H1 (cell line): ENCODE results near the gene GALNTL6. TPM values are rescaled to one million over a fixed set of nuclear protein-coding genes. Genes with fewer than 3 reads are reported as not detected.

Experiments used
- CTCF ChIA-PET: fragments of 300-600 bp; sonication (Branson Sonifier 250); formaldehyde crosslinking; loops from one replicate; lab custom pipeline; 2021; ENCODE audit not compliant: partially characterized antibody; lab: Charles Lee
- POLR2A ChIA-PET: fragments of 300-600 bp; sonication (Branson Sonifier 250); formaldehyde crosslinking; loops from one replicate; lab custom pipeline; 2021; ENCODE audit warnings: inconsistent platforms; ENCODE audit not compliant: partially characterized antibody; lab: Charles Lee
- DNase-seq, 2 experiments: peaks; one replicate each; pipeline versions ENCODE4 v3.0.0 to v3.0.0-alpha.2; 2010 to 2022; ENCODE audit warnings: low spot score in 2 of 2, low read depth in 1 of 2, mixed read lengths in 1 of 2
- FAIRE-seq: peaks from 2 replicates; lab custom pipeline; 2011; peaks lifted over from hg19 to GRCh38; lab: Jason Lieb, UNC
- H2AFZ ChIP-seq: 2 replicates; pipeline ENCODE4 v1.8.1; 2012; ENCODE audit warnings: low read length, inconsistent platforms
- H2AK5ac ChIP-seq: 2 replicates; pipeline ENCODE4 v1.6.1; 2013; ENCODE audit warnings: low read depth, low read length
- H2BK120ac ChIP-seq: replicated peaks from 2 replicates; pipeline ENCODE3; 2013; ENCODE audit warnings: low read depth, low read length, inconsistent platforms
- H2BK12ac ChIP-seq: 2 replicates; pipeline ENCODE4 v1.6.1; 2013; ENCODE audit warnings: low read depth, low read length
- H2BK15ac ChIP-seq: 2 replicates; pipeline ENCODE4 v1.6.1; 2013; ENCODE audit warnings: low read length
- H2BK20ac ChIP-seq: 2 replicates; pipeline ENCODE4 v1.6.1; 2013; ENCODE audit warnings: low read length
- H2BK5ac ChIP-seq: 2 replicates; pipeline ENCODE4 v1.6.1; 2013; ENCODE audit warnings: low read depth, low read length
- H3K14ac ChIP-seq: 2 replicates; pipeline ENCODE4 v1.6.1; 2013; ENCODE audit warnings: inconsistent platforms; ENCODE audit not compliant: insufficient read length
- H3K18ac ChIP-seq: 2 replicates; pipeline ENCODE4 v1.6.1; 2013; ENCODE audit warnings: low read length; ENCODE audit errors: extremely low read depth
- H3K23ac ChIP-seq: 2 replicates; pipeline ENCODE4 v1.6.1; 2013; ENCODE audit warnings: inconsistent platforms; ENCODE audit not compliant: insufficient read length
- H3K23me2 ChIP-seq: 2 replicates; pipeline ENCODE4 v1.6.1; 2013; ENCODE audit warnings: low read depth, low read length
- H3K27ac ChIP-seq: 2 replicates; pipeline ENCODE4 v1.6.1; 2011; ENCODE audit warnings: low read depth, low read length, inconsistent platforms
- H3K27me3 ChIP-seq, 4 experiments: replicated peaks in 1 of 4; 1 replicate in 1 of 4; 2 replicates in 3 of 4; pipeline versions ENCODE4 v1.6.1 to v1.8.1; 2011 to 2013; ENCODE audit warnings: low read length in 3 of 4, mild to moderate bottlenecking in 3 of 4, inconsistent platforms in 2 of 4, mixed read lengths in 2 of 4, moderate library complexity in 1 of 4; ENCODE audit not compliant: control insufficient read depth in 3 of 4, insufficient read depth in 3 of 4; ENCODE audit errors: extremely low read depth in 1 of 4
- H3K36me3 ChIP-seq, 4 experiments: 2 replicates each; pipeline versions ENCODE4 v1.6.1 to v1.8.1; 2011 to 2013; ENCODE audit warnings: mild to moderate bottlenecking in 4 of 4, low read length in 3 of 4, moderate library complexity in 2 of 4, control low read depth in 1 of 4, inconsistent platforms in 1 of 4; ENCODE audit not compliant: insufficient read depth in 4 of 4, control insufficient read depth in 2 of 4
- H3K4ac ChIP-seq: replicated peaks from 2 replicates; pipeline ENCODE3; 2013; ENCODE audit warnings: low read length, low read depth, mixed read lengths, inconsistent platforms; ENCODE audit not compliant: insufficient read length
- H3K4me1 ChIP-seq, 4 experiments: replicated peaks in 1 of 4; 1 replicate in 1 of 4; 2 replicates in 3 of 4; pipeline versions ENCODE4 v1.6.1 to v1.8.1; 2011 to 2013; ENCODE audit warnings: low read length in 3 of 4, inconsistent platforms in 2 of 4, mixed read lengths in 1 of 4; ENCODE audit not compliant: insufficient read depth in 4 of 4, control insufficient read depth in 3 of 4
- H3K4me2 ChIP-seq, 2 experiments: 2 replicates each; pipeline versions ENCODE4 v1.6.1 to v1.8.1; 2011 to 2013; ENCODE audit warnings: low read depth in 2 of 2, low read length in 2 of 2, control low read depth in 1 of 2, inconsistent platforms in 1 of 2, mild to moderate bottlenecking in 1 of 2; ENCODE audit not compliant: insufficient read depth in 1 of 2
- H3K4me3 ChIP-seq, 4 experiments: fragments of 200-600, 300-600 bp in 1 of 4; sonication (generic), shearing (Covaris generic), sonication (Bioruptor Twin) in 1 of 4; 2 replicates each; pipeline versions ENCODE4 v1.5.1 to v1.8.1; 2011 to 2016; ENCODE audit warnings: low read length in 4 of 4, low read depth in 3 of 4, control low read depth in 2 of 4, inconsistent platforms in 2 of 4, mild to moderate bottlenecking in 2 of 4, mixed read lengths in 1 of 4, moderate library complexity in 1 of 4; ENCODE audit not compliant: insufficient read depth in 2 of 4; ENCODE audit errors: extremely low read depth in 1 of 4
- H3K56ac ChIP-seq: replicated peaks from 2 replicates; pipeline ENCODE3; 2013; ENCODE audit warnings: low read depth, mild to moderate bottlenecking, mixed read lengths, low read length, inconsistent platforms; ENCODE audit not compliant: insufficient read length
- H3K79me1 ChIP-seq: 2 replicates; pipeline ENCODE4 v1.6.1; 2013; ENCODE audit warnings: low read depth, low read length, control low read depth
- H3K79me2 ChIP-seq, 2 experiments: 2 replicates each; pipeline versions ENCODE4 v1.6.1 to v1.8.1; 2012 to 2013; ENCODE audit warnings: low read length in 2 of 2, mild to moderate bottlenecking in 2 of 2, inconsistent platforms in 1 of 2; ENCODE audit not compliant: insufficient read depth in 2 of 2, control insufficient read depth in 1 of 2
- H3K9ac ChIP-seq, 4 experiments: replicated peaks in 1 of 4; 1 replicate in 1 of 4; 2 replicates in 3 of 4; pipeline versions ENCODE4 v1.6.1 to v1.8.1; 2011 to 2013; ENCODE audit warnings: low read depth in 3 of 4, low read length in 3 of 4, control low read depth in 2 of 4, mild to moderate bottlenecking in 2 of 4, moderate library complexity in 2 of 4, inconsistent platforms in 1 of 4; ENCODE audit errors: extremely low read depth in 1 of 4
- H3K9me3 ChIP-seq, 2 experiments: 2 replicates each; pipeline versions ENCODE4 v1.6.1 to v1.8.1; 2012 to 2013; ENCODE audit warnings: mild to moderate bottlenecking in 2 of 2, moderate library complexity in 2 of 2, control low read depth in 1 of 2, inconsistent platforms in 1 of 2, low read depth in 1 of 2, low read length in 1 of 2, mixed read lengths in 1 of 2; ENCODE audit not compliant: insufficient read depth in 2 of 2
- H4K20me1 ChIP-seq, 2 experiments: replicated peaks in 1 of 2; 2 replicates each; pipeline versions ENCODE3 to v1.8.1; 2011 to 2013; ENCODE audit warnings: inconsistent platforms in 2 of 2, low read length in 2 of 2, mild to moderate bottlenecking in 1 of 2; ENCODE audit not compliant: insufficient read depth in 2 of 2, control insufficient read depth in 1 of 2
- H4K5ac ChIP-seq: 2 replicates; pipeline ENCODE4 v1.6.1; 2013; ENCODE audit warnings: low read length, low read depth, mixed read lengths, inconsistent platforms; ENCODE audit not compliant: insufficient read length
- H4K8ac ChIP-seq: 2 replicates; pipeline ENCODE4 v1.8.0; 2013; ENCODE audit warnings: mild to moderate bottlenecking, moderate library complexity, low read length, inconsistent platforms; ENCODE audit not compliant: insufficient read depth; ENCODE audit errors: extremely low read depth
- H4K91ac ChIP-seq: replicated peaks from 2 replicates; pipeline ENCODE3; 2013; ENCODE audit warnings: low read length, mixed read lengths, inconsistent platforms; ENCODE audit not compliant: insufficient read length
- ASH2L ChIP-seq: fragments of 200-600, 300-600 bp; sonication (generic); IDR thresholded peaks from one replicate; pipeline ENCODE4 v1.7.1; 2017; ENCODE audit warnings: low read length
- BCL11A ChIP-seq, 2 experiments: IDR thresholded peaks; one replicate each; pipeline ENCODE4 v1.6.1; 2011; ENCODE audit warnings: low read depth in 2 of 2, low read length in 2 of 2, mild to moderate bottlenecking in 2 of 2
- CTBP2 ChIP-seq: IDR thresholded peaks from 2 replicates; pipeline ENCODE4 v1.7.0; 2011; ENCODE audit warnings: borderline replicate concordance, mild to moderate bottlenecking, moderate library complexity, mixed read lengths, low read length; ENCODE audit not compliant: insufficient read depth, insufficient read length
- HDAC2 ChIP-seq, 2 experiments: fragments of 300-600 bp in 1 of 2; sonication (generic) in 1 of 2; IDR thresholded peaks; 2 replicates each; pipeline ENCODE4 v1.6.1; 2011 to 2012; ENCODE audit warnings: low read depth in 2 of 2, low read length in 2 of 2, mild to moderate bottlenecking in 2 of 2, moderate library complexity in 2 of 2, borderline replicate concordance in 1 of 2, inconsistent platforms in 1 of 2
- KDM1A ChIP-seq: fragments of 200-600, 300-600 bp; sonication (generic); IDR thresholded peaks from 2 replicates; pipeline ENCODE4 v1.7.1; 2016; ENCODE audit warnings: mild to moderate bottlenecking, low read length, borderline replicate concordance
- RAD21 ChIP-seq, 2 experiments: IDR thresholded peaks in 1 of 2; conservative IDR thresholded peaks in 1 of 2; 2 replicates each; pipeline ENCODE4 v1.6.1; 2011; ENCODE audit warnings: low read depth in 2 of 2, low read length in 2 of 2, improper control_type of control experiment in 1 of 2, inconsistent platforms in 1 of 2, mild to moderate bottlenecking in 1 of 2, moderate library complexity in 1 of 2
- RBBP5 ChIP-seq: IDR thresholded peaks from 2 replicates; pipeline ENCODE4 v1.7.1; 2012; ENCODE audit warnings: low read depth, mild to moderate bottlenecking, inconsistent platforms, low read length, moderate library complexity, borderline replicate concordance
- SIRT6 ChIP-seq: IDR thresholded peaks from one replicate; pipeline ENCODE4 v1.7.1; 2012; ENCODE audit warnings: low read length, inconsistent platforms
- SP1 ChIP-seq: IDR thresholded peaks from 2 replicates; pipeline ENCODE4 v1.6.1; 2011; ENCODE audit warnings: low read depth, low read length
- SRF ChIP-seq: IDR thresholded peaks from 2 replicates; pipeline ENCODE4 v1.6.1; 2011; ENCODE audit warnings: mild to moderate bottlenecking, low read depth, low read length, moderate library complexity
- SUZ12 ChIP-seq: fragments of 200-600 bp; sonication (generic); IDR thresholded peaks from 2 replicates; pipeline ENCODE4 v1.6.1; 2012; ENCODE audit warnings: mild to moderate bottlenecking, inconsistent platforms, low read length, moderate library complexity, mixed read lengths
- TEAD4 ChIP-seq: IDR thresholded peaks from 2 replicates; pipeline ENCODE4 v1.6.1; 2012; ENCODE audit warnings: low read depth, low read length, inconsistent platforms, mixed read lengths
- YY1 ChIP-seq: IDR thresholded peaks from 2 replicates; pipeline ENCODE4 v1.6.1; 2011; ENCODE audit warnings: low read depth, mild to moderate bottlenecking, low read length
- WGBS, 2 experiments: shearing (Covaris generic) in 1 of 2; methylation state at CpG; one replicate each; pipeline versions ENCODE4 v1.1.6 to v1.1.7; 2013 to 2015; ENCODE audit warnings: low lambda C conversion rate in 2 of 2, mixed read lengths in 2 of 2, inconsistent platforms in 1 of 2, low coverage in 1 of 2, missing lambda C conversion rate in 1 of 2; ENCODE audit not compliant: insufficient replicate concordance in 2 of 2, insufficient coverage in 1 of 2, insufficient read length in 1 of 2; ENCODE audit errors: extremely low coverage in 1 of 2, missing lambda C conversion rate in 1 of 2; 5-methylcytosine and 5-hydroxymethylcytosine counted together
- polyA plus RNA-seq, 7 experiments: library from polyadenylated mRNA; depleted of rRNA in 3 of 7; stranded (reverse) in 5 of 7; unstranded in 2 of 7; fragments of >200 nt in 5 of 7; fragments of 200-250 nt in 2 of 7; gene quantifications; 1 replicate in 5 of 7; 2 replicates in 1 of 7; 4 replicates in 1 of 7; pipeline versions ENCODE4 v1.2.1 to v1.2.3, GENCODE V29; 2011 to 2013; ENCODE audit warnings: missing spikeins in 2 of 7, mixed read lengths in 2 of 7
- total RNA-seq: library from RNA; stranded (reverse); fragmentation: NEBNext Ultra II Directional; extraction: Animal tissue kit (Norgen Biotek cat#: 25700); gene quantifications from 2 replicates; pipeline ENCODE4 v1.2.1, GENCODE V29; 2021

GALNTL6 gene
- total and polyA plus RNA-seq, 2 of the 8 experiments (the other 6 are each of a cell fraction or from before 2014, with no cell fraction given) = 0.03 to 0.32 TPM

DNA sequence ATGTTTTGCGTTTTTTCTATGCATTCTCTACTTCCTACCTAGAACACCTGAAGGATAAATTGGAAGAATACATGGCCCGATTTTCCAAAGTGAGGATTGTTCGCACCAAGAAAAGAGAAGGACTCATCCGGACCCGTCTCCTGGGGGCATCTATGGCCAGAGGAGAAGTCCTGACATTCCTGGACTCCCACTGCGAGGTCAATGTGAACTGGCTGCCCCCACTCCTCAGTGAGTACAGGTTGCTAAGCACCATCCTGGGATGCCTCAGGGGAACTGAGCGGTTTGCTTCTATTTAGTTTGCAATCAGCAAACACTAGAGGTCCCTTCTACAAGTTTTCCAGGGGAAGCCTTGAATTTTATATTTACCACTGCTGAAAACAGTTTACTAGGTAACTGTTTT is 996.1 kb downstream of the GALNTL6 start:
- H4K20me1 ChIP-seq = no peaks in the 10 kb centered on the region
- H2AFZ ChIP-seq = no peak overlapping the region
- H4K5ac ChIP-seq = no peak overlapping the region
- H3K79me1 ChIP-seq = no peaks in the 10 kb centered on the region
- no peak overlapping the region for H3K14ac ChIP-seq
- H3K23ac ChIP-seq = no peak overlapping the region
- H3K4me3 ChIP-seq = 0 out of 8 replicates have a peak overlapping the region, but pooled peaks of 1 of the 4 experiments have one; percentile 24
- peaks cover 0 to 8% (median 4%) of the 10 kb centered on the region in 4 experiments; a peak in 5 of 7 replicates for H3K4me1 ChIP-seq
- H3K27ac ChIP-seq = no peak overlapping the region
- H3K18ac ChIP-seq = no peak overlapping the region
- DNase-seq (peak; percentile 81), FAIRE-seq (peak; percentile 91)
- no peak overlapping the region for H4K91ac ChIP-seq
- H3K4me2 ChIP-seq = peak overlapping the region in 1 of 2 experiments; percentile 38; a peak in 1 of 4 replicates
- 19% methylated on average over 7 of the region's 7 CpGs; no CpG with 5 or more reads in 1 of the 2 experiments for WGBS, 2 experiments
- no peak overlapping the region for H2BK15ac ChIP-seq
- H3K79me2 ChIP-seq = no peaks in the 10 kb centered on the region
- no peaks in the 10 kb centered on the region for H3K9me3 ChIP-seq
- H2AK5ac ChIP-seq = no peak overlapping the region
- H2BK120ac ChIP-seq = no peak overlapping the region
- no peaks in the 10 kb centered on the region for H3K36me3 ChIP-seq
- H4K8ac ChIP-seq = no peak overlapping the region
- CTCF ChIA-PET = interaction anchor here (2.2 kb wide), 1 partner anchor 22 kb away, joined by 4 read pairs; no protein-coding TSS in a partner anchor
- H2BK20ac ChIP-seq = no peak overlapping the region
- H3K56ac ChIP-seq = no peak overlapping the region
- POLR2A ChIA-PET = interaction anchor here (0.5 to 1.0 kb wide), 2 partner anchors 10 to 748 kb away, joined by 3 read pairs; no protein-coding TSS in a partner anchor
- H3K23me2 ChIP-seq = peaks cover 2% of the 10 kb centered on the region; the same call in 1 of the 2 replicates
- no peak overlapping the region for H3K4ac ChIP-seq
- no peak overlapping the region for H2BK12ac ChIP-seq
- no peak overlapping the region for H2BK5ac ChIP-seq
- H3K9ac ChIP-seq = no peak overlapping the region
- H3K27me3 ChIP-seq = no peaks in the 10 kb centered on the region
- TF ChIP-seq CTBP2 (peak; percentile 82), TEAD4 (peak; percentile 99), RAD21 (IDR thresholded peaks at IDR 0.05 in 1 of 2, conservative IDR thresholded peaks at IDR 0.05 in 1 of 2; ENCODE audit: low read depth in 2 of 2, low read length in 2 of 2) (peak; percentile 13 to 14; a peak in 1 of 4 replicates), BCL11A (IDR thresholded peaks at IDR 0.05; ENCODE audit: low read depth in 2 of 2, low read length in 2 of 2) (peak in 1 of 2 experiments; percentile 33), ASH2L (peak; percentile 42), SUZ12 (no peak), RBBP5 (no peak), KDM1A (0 out of 2 replicates have a peak, but pooled peaks have one; percentile 21), SP1 (peak; percentile 81; the same call in 1 of the 2 replicates), YY1 (peak; percentile 77), HDAC2 (IDR thresholded peaks at IDR 0.05; ENCODE audit: borderline replicate concordance in 1 of 2, low read depth in 2 of 2, low read length in 2 of 2) (peak in 1 of 2 experiments; percentile 71; a peak in 1 of 4 replicates), SIRT6 (no peak), SRF (no peak)
